A549 treated with AZD9567 at 1 μM for 4 hours (cell line): Measurements from ENCODE around the gene TMPRSS11E. TPM values are rescaled to one million over a fixed set of nuclear protein-coding genes. Genes with fewer than 3 reads are reported as not detected.

Experiments
- total RNA-seq: library from RNA; stranded (reverse); fragments of 200-300 nt; extraction: Qiagen RNA extraction; gene quantifications from 5 replicates; pipeline ENCODE4 v1.2.3, GENCODE V29; 2022; ENCODE audit not compliant: insufficient read depth

Gene TMPRSS11E
- 0.03 TPM in 1 of 5 replicates, not detected in the others for total RNA-seq

GRCh38 chr4:68447201-68447600 is at the start of gene TMPRSS11E:
TMPRSS11E (plus strand) TSS chr4:68447463; CDS start chr4:68447513, 50 bp downstream.

Other genes with a start within 250 kb of the TMPRSS11E start
- gene TMPRSS11B, start 201.8 kb upstream of the TMPRSS11E start, total RNA-seq = not detected in 5 replicates
- gene YTHDC1, start 97.4 kb upstream of the TMPRSS11E start, total RNA-seq = 32.1 to 34.9 TPM (median 33.1 TPM) in 5 replicates
- not detected in 5 replicates for gene UGT2B17, start 128.9 kb downstream of the TMPRSS11E start, total RNA-seq
- gene UGT2B15, start 223.2 kb downstream of the TMPRSS11E start, total RNA-seq = 0.08 to 0.10 TPM (median 0.09 TPM) in 3 of 5 replicates, not detected in the others